ENCODE measurements around the gene ASCL5. TPM values are rescaled to one million over a fixed set of nuclear protein-coding genes. Genes with fewer than 3 reads are reported as not detected.

The ASCL5 gene
- total RNA-seq, 2 donors from 2014 or later: not detected

- DNase-seq (ENCODE audit: low spot score): no peak
- intact Hi-C loops (cut with DNase I): no loop called here
Measured at GRCh38 chr1:201095581-201095980, 31.4 kb downstream of the ASCL5 start.

DNA sequence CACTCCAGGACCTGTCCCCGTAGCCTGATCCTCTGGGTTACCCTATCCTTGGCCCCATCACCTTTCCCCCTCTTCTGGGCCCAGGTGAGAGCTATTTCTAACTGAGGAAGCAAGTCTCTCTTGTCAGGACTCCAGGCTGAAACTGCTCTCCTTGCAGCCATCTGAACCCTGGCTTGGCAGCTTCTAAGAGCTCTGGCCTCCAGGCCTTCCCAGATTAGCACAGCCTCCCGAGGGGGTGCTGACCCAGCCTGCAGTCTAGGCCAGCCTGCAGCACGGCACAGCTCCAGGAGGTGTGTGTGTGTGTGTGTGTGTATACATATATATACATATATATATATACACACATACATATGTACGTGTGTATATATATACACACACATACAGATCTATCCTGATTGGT is 32.2 kb downstream of the ASCL5 start:
- intact Hi-C loops (cut with DNase I): no loop called here
- DNase-seq (ENCODE audit: low spot score): no peak

DNA sequence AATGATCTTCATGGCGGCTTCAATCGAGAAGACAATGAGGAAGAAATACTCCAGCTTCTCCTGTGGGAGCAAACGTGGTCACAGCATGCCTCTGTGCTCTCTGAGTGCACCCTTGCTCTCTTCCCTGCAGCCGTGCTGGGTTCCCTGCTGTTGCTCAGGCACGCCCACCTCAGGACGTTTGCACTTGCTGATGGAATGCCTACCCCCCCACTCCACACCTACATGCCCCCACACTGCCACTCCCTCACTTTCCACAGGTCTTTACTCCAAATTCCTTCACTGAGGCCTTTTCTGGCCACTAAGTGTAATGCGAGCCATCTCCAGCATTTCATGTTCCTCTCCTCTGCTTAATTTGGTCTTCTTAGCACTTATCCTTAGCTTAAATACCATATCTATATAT is 33.0 kb downstream of the ASCL5 start:
- intact Hi-C loops (cut with DNase I): no loop called here
- DNase-seq (ENCODE audit: low spot score): no peak

- no peak for DNase-seq (ENCODE audit: low spot score)
- intact Hi-C loops (cut with DNase I): no loop called here
Measured at GRCh38 chr1:201093561-201093960, 33.4 kb downstream of the ASCL5 start.

DNA sequence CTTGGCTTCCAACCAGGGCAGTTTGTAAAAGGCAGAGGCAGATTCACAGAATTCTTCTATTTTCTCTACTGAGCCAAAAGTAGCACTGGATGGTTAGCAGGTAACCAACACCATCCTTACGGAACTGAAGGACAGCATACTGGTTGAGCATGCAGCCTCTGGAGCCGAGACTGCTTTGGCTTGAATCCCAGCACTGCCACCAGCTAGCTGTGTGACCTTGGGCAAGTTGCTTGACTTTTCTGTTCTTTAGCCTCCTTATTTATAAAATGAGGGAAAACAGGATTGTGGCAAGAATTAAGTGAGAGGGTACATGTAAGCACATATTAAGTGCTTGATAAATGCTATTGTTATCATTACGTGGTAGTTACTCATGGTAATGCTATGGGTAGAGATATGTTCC is 34.2 kb downstream of the ASCL5 start:
- no peak for DNase-seq (ENCODE audit: low spot score)
- intact Hi-C loops (cut with DNase I): no loop called here

DNA sequence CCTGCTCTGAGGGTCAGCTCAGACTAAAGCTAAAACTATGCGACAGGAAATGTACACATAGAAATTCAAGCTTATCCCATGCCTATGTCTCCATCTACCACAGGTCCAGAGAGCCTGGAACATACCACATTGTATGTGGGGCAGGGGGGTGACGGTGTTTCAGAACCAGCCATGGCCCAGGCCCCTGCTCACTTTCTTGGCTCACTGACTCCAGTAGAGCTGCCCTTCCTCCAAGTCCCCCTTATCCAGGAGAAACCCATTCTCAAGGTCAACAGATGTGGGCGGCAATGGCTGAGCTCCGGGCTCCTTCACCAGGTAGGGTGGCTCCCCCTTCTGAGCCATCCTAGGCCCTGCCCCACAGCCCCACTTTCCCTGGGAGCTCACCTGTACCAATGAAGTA is 35.7 kb downstream of the ASCL5 start:
- intact Hi-C loops (cut with DNase I): no loop called here
- no peak for DNase-seq (ENCODE audit: low spot score)

GRCh38 chr1:201090541-201090940 is 36.4 kb downstream of the ASCL5 start:
- DNase-seq (ENCODE audit: low spot score): no peak
- intact Hi-C loops (cut with DNase I): no loop called here

GRCh38 chr1:201089596-201089995 is 37.4 kb downstream of the ASCL5 start:
- intact Hi-C loops (cut with DNase I): no loop called here
- DNase-seq (ENCODE audit: low spot score): no peak

GRCh38 chr1:201088901-201089525 is 38.0 kb downstream of the ASCL5 start:
- no peak for DNase-seq (ENCODE audit: low spot score)
- intact Hi-C loops (cut with DNase I): no loop called here

GRCh38 chr1:201088395-201088794 is 38.6 kb downstream of the ASCL5 start:
- intact Hi-C loops (cut with DNase I): no loop called here
- no peak for DNase-seq (ENCODE audit: low spot score)

DNA sequence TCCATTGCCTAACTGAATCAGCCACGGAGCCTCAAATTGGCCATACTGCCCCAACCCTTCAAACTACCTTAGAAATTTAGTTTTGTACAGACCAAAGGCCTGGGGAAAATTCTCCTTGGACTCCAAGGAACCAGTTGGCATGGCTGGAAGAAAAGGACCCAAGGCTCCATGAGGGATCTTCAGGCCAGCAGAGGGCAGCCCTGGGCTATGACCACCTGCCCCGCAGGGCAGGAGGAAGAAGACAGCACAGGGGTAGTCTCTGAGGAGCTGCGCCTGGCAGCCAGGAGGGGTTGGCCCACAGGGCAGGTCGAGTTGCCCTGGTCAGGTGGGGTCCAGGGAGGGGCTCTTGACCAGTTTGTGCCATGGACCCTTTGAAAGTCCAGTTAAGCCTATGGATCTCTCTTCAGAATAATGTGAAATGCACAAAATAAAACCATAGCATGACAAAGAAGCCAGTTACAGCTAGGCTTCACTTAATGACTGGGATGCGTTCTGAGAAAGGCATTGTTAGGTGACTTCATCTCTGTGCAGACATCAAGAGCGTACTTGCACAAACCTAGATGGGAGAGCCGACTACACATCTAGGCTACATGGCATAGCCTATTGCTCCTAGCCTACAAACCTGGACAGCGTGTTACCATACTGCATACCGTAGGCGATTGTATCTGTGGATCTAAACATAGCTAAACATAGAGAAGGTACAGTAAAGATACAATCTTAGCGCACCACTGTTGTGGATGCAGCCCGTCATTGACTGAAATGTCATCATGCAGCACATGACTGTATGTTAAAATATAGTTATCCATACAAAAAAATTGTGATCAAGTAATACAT is 40.9 kb downstream of the ASCL5 start:
- intact Hi-C loops (cut with DNase I): no loop called here
- DNase-seq (ENCODE audit: low spot score): no peak

- no peak for DNase-seq (ENCODE audit: low spot score)
- intact Hi-C loops (cut with DNase I): loop anchor here in 1 of 2 donors (5.0 kb wide), 1 partner anchor 67 kb away; no protein-coding TSS in a partner anchor
Measured at GRCh38 chr1:201084295-201084694, 42.7 kb downstream of the ASCL5 start.

DNA sequence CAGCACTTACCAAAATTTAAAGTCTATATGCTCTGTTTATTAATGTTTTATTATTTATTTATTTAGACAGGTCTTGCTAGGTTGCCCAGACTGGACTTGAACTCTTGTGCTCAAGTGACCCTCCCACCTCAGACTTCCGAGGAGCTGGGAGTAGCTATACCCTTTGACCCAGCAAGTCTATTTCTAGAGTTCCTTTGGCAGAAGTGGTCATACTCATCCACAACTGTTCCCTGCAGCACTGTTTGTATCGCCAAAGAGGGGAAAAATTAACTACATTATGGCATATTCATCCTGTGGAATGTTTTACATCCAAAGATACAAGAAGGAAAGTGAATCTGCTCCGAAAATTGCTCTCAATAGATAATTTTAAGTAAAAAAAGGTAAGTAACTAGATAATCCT is 43.2 kb downstream of the ASCL5 start:
- intact Hi-C loops (cut with DNase I): loop anchor here in 1 of 2 donors (5.0 kb wide), 1 partner anchor 66 kb away; no protein-coding TSS in a partner anchor
- DNase-seq (ENCODE audit: low spot score): no peak

DNA sequence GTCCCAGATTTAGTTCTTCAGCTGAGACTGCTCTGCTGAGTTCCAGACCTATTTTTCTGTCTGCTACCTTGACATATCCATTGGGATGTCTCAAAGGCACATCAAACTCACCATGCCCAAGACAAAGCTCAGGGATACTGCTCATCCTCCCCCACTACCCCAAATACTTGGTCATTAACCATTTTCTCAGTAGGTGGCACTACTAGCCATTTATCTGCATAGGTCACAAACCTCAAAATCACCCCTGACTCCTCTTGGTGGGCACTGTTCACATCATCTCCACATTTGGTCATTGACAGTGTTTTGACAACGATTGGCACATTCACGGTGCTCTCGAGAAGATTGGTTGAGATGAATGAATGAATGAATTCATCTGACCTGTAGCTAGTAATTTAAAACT is 46.8 kb downstream of the ASCL5 start:
- intact Hi-C loops (cut with DNase I): loop anchor here in 1 of 2 donors (5.0 kb wide), 1 partner anchor 63 kb away; no protein-coding TSS in a partner anchor
- DNase-seq (ENCODE audit: low spot score): no peak

GRCh38 chr1:201077736-201078135 is 49.2 kb downstream of the ASCL5 start:
- intact Hi-C loops (cut with DNase I): no loop called here
- peak; percentile 76 for DNase-seq (ENCODE audit: low spot score)

- intact Hi-C loops (cut with DNase I): no loop called here
Measured at GRCh38 chr1:201077116-201077515, 49.9 kb downstream of the ASCL5 start.

GRCh38 chr1:201076092-201076491 is 50.9 kb downstream of the ASCL5 start:
- intact Hi-C loops (cut with DNase I): no loop called here
- peak; percentile 59 for DNase-seq (ENCODE audit: low spot score)

More at GRCh38 chr1:201077116-201077515, 49.9 kb downstream of the ASCL5 start:
- no peak for DNase-seq (ENCODE audit: low spot score)

DNA sequence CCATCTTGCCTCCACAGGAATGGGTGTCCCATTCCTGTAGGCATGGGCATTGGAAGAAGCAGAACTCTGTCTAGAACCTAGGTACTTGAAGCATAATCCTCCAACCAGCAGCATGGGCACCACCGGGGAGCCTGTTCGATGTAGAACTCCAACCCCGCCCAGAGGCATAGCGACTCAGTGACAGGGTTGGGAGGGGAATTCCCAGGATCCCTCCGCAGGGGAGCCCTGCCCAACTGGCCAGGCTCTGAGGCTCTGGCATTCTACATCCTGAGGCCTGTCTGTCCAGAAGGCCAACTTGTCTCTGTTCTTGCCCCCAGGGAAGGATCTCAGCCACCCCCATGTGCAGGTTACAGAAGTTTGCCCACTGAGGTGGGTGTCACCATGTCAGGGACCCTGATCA is 53.0 kb downstream of the ASCL5 start:
- intact Hi-C loops (cut with DNase I): no loop called here
- DNase-seq (ENCODE audit: low spot score): peak; percentile 76

GRCh38 chr1:201072922-201073321 is 54.1 kb downstream of the ASCL5 start:
- peak; percentile 83 for DNase-seq (ENCODE audit: low spot score)
- intact Hi-C loops (cut with DNase I): no loop called here

GRCh38 chr1:201072149-201072548 is 54.8 kb downstream of the ASCL5 start:
- intact Hi-C loops (cut with DNase I): no loop called here
- no peak for DNase-seq (ENCODE audit: low spot score)

GRCh38 chr1:201069636-201070035 is 57.3 kb downstream of the ASCL5 start:
- intact Hi-C loops (cut with DNase I): no loop called here
- no peak for DNase-seq (ENCODE audit: low spot score)

Data from posterior vena cava (tissue), 2 donors.